Tibial nerve (tissue), 4 donors: ENCODE results near the gene SPHKAP. TPM values are rescaled to one million over a fixed set of nuclear protein-coding genes. Genes with fewer than 3 reads are reported as not detected.

Experiments
- DNase-seq, 2 donors: peaks; one replicate each; pipeline ENCODE4 v3.0.0-alpha.2; 2019; ENCODE audit warnings: low spot score in 2 of 2
- H3K27ac ChIP-seq, 4 donors: fragments of 200-600 bp; sonication (generic) in 3 of 4; one replicate each; pipeline ENCODE4 v1.5.1; 2017 to 2019; ENCODE audit warnings: mild to moderate bottlenecking in 1 of 4
- H3K27me3 ChIP-seq, 2 donors: fragments of 200-600 bp; sonication (generic) in 1 of 2; one replicate each; pipeline versions ENCODE4 v1.5.1 to v1.6.0; 2017 to 2019
- H3K36me3 ChIP-seq, 3 donors: fragments of 200-600 bp; sonication (generic); one replicate each; pipeline ENCODE4 v1.5.1; 2018 to 2019
- H3K4me1 ChIP-seq, 4 donors: fragments of 200-600 bp; sonication (generic) in 3 of 4; one replicate each; pipeline ENCODE4 v1.5.1; 2017 to 2019
- H3K4me3 ChIP-seq, 4 donors: fragments of 200-600 bp; sonication (generic) in 3 of 4; one replicate each; pipeline ENCODE4 v1.5.1; 2017 to 2019; ENCODE audit warnings: mild to moderate bottlenecking in 1 of 4, moderate library complexity in 1 of 4
- H3K9me3 ChIP-seq, 4 donors: fragments of 200-600 bp; sonication (generic) in 3 of 4; one replicate each; pipeline ENCODE4 v1.5.1; 2017 to 2019
- CTCF ChIP-seq, 5 experiments: fragments of 200-600 bp in 3 of 5; fragments of 450-650 bp in 2 of 5; sonication (generic) in 3 of 5; IDR thresholded peaks; one replicate each; pipeline ENCODE4 v1.5.1; 2016 to 2019; ENCODE audit warnings: antibody characterized with exemption in 5 of 5, mild to moderate bottlenecking in 3 of 5, moderate library complexity in 2 of 5
- EP300 ChIP-seq, 2 donors: sonication (generic); formaldehyde crosslinking; IDR thresholded peaks; one replicate each; pipeline ENCODE4 v1.6.1; 2017; ENCODE audit warnings: antibody characterized with exemption in 2 of 2, mild to moderate bottlenecking in 1 of 2
- POLR2A ChIP-seq, 2 donors: fragments of 450-650 bp; IDR thresholded peaks; one replicate each; pipeline ENCODE4 v1.6.1; 2017; ENCODE audit warnings: antibody characterized with exemption in 2 of 2, mild to moderate bottlenecking in 2 of 2, moderate library complexity in 2 of 2
- WGBS, 2 donors: methylation state at CpG; one replicate each; pipeline ENCODE4 v1.1.5; 2018; 5-methylcytosine and 5-hydroxymethylcytosine counted together
- total RNA-seq, 4 donors: library from RNA; depleted of rRNA; stranded (reverse); fragments of >200 nt; gene quantifications; one replicate each; pipeline ENCODE4 v1.1.0, GENCODE V29; 2016

The SPHKAP gene
- total RNA-seq, 4 donors from 2014 or later, result not detected

DNA sequence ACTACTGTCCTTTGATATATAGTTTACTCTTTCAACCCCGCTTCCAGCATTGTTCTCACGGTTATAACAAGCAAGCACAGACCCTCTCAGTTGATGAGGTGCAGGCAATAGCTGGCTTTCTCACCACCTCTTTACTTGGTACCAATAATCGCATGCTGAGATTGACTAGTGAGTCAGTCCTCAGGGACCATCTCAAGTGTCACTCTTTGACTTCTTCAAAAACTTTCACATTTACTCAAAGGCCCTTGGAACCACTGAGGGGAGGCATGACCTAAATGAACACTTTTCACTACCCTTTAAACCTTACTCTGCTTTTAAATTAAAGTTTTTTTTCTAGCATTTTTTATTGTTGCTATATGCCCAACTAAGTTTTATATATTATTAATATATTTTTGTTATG, 208.2 kb downstream of the SPHKAP start:
- H3K36me3 ChIP-seq, result no peaks in the 10 kb centered on the region
- TF ChIP-seq POLR2A (IDR thresholded peaks at IDR 0.05) (no peak), CTCF (IDR thresholded peaks at IDR 0.05) (no peak), EP300 (IDR thresholded peaks at IDR 0.05) (no peak)
- H3K27me3 ChIP-seq, result no peaks in the 10 kb centered on the region
- no peaks in the 10 kb centered on the region for H3K9me3 ChIP-seq
- H3K4me1 ChIP-seq, result no peaks in the 10 kb centered on the region
- WGBS, 2 donors, result 84 to 86% methylated on average over 3 of the region's 3 CpGs
- no peak for DNase-seq
- no peak overlapping the region for H3K4me3 ChIP-seq
- H3K27ac ChIP-seq, result no peak overlapping the region

GRCh38 chr2:227971619-227972230, 209.8 kb downstream of the SPHKAP start:
- Histone ChIP-seq H3K27me3 (no peaks in the 10 kb centered on the region), H3K4me3 (no peak overlapping the region), H3K4me1 (no peaks in the 10 kb centered on the region), H3K27ac (no peak overlapping the region), H3K9me3 (no peaks in the 10 kb centered on the region), H3K36me3 (no peaks in the 10 kb centered on the region)
- WGBS, 2 donors, result 71 to 74% methylated on average over 7 of the region's 7 CpGs
- TF ChIP-seq EP300 (IDR thresholded peaks at IDR 0.05) (no peak), POLR2A (IDR thresholded peaks at IDR 0.05) (no peak), CTCF (IDR thresholded peaks at IDR 0.05) (no peak)
- DNase-seq, result no peak

- Histone ChIP-seq H3K27ac (no peak overlapping the region), H3K27me3 (no peaks in the 10 kb centered on the region), H3K4me3 (no peak overlapping the region), H3K9me3 (peaks cover 0 to 7% (median 0%) of the 10 kb centered on the region in 4 donors), H3K36me3 (no peaks in the 10 kb centered on the region), H3K4me1 (no peaks in the 10 kb centered on the region)
- 87 to 90% methylated on average over 3 of the region's 3 CpGs for WGBS, 2 donors
- TF ChIP-seq POLR2A (IDR thresholded peaks at IDR 0.05), result no peak
- no peak for TF ChIP-seq CTCF (IDR thresholded peaks at IDR 0.05)
- no peak for DNase-seq
These were observed 221.2 kb downstream of the SPHKAP start for GRCh38 chr2:227960317-227960716.

GRCh38 chr2:227942965-227943364, 238.5 kb downstream of the SPHKAP start:
- Histone ChIP-seq H3K9me3 (no peaks in the 10 kb centered on the region), H3K4me3 (no peak overlapping the region), H3K4me1 (no peaks in the 10 kb centered on the region), H3K27me3 (no peaks in the 10 kb centered on the region), H3K27ac (no peak overlapping the region), H3K36me3 (no peaks in the 10 kb centered on the region)
- WGBS, 2 donors, result 46 to 92% methylated on average over 2 of the region's 2 CpGs
- no peak for DNase-seq
- TF ChIP-seq POLR2A (IDR thresholded peaks at IDR 0.05), result no peak
- TF ChIP-seq CTCF (IDR thresholded peaks at IDR 0.05), result no peak
- TF ChIP-seq EP300 (IDR thresholded peaks at IDR 0.05), result no peak

DNA sequence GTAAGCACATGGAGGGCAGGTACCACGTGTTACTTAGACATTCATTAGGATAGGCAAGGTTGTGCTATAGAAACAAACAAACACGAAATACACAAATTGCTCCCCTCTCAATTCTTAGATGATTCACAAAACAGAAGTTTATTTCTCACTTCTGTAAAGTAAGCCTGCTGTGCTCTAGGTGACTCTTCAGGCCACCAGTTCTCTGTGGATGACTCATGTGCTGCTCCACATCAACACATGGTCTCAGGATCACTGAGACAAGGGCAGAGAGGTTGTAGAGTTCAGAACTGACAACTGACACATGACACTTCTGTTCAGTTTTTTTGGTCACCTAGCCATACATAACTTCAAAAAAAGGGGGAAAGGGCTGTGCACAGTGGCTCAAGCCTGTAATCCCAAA, 239.5 kb downstream of the SPHKAP start:
- no peak for DNase-seq

More for the DNA sequence above, 239.5 kb downstream of the SPHKAP start:
- Histone ChIP-seq H3K4me1 (no peaks in the 10 kb centered on the region), H3K9me3 (no peaks in the 10 kb centered on the region), H3K27ac (no peak overlapping the region), H3K36me3 (no peaks in the 10 kb centered on the region), H3K27me3 (no peaks in the 10 kb centered on the region), H3K4me3 (no peak overlapping the region)
- 81 to 86% methylated on average over 2 of the region's 2 CpGs for WGBS, 2 donors
- no peak for TF ChIP-seq EP300 (IDR thresholded peaks at IDR 0.05)
- no peak for TF ChIP-seq POLR2A (IDR thresholded peaks at IDR 0.05)
- TF ChIP-seq CTCF (IDR thresholded peaks at IDR 0.05), result no peak
